Loucy (cell line): ENCODE data around the gene STRN4.

Experiments
- H2AFZ ChIP-seq: fragments of 200-600 bp; sonication (generic); 2 replicates; pipeline ENCODE4 v1.6.0; 2016; ENCODE audit warnings: antibody characterized with exemption, mild to moderate bottlenecking, low read length, moderate library complexity
- H3F3A ChIP-seq: fragments of 200-600 bp; 2 replicates; pipeline ENCODE4 v1.6.0; 2016; ENCODE audit warnings: antibody characterized with exemption, low read depth, mild to moderate bottlenecking
- H3K27me3 ChIP-seq: fragments of 200-600 bp; sonication (generic); 2 replicates; pipeline ENCODE4 v1.6.1; 2014; ENCODE audit warnings: low read length, mild to moderate bottlenecking; ENCODE audit not compliant: insufficient read depth, poor library complexity, severe bottlenecking
- H3K36me3 ChIP-seq: fragments of 200-600 bp; sonication (generic); 2 replicates; pipeline ENCODE4 v1.6.1; 2016; ENCODE audit warnings: low read length; ENCODE audit not compliant: insufficient read depth
- H3K4me1 ChIP-seq: fragments of 200-600 bp; sonication (generic); 2 replicates; pipeline ENCODE4 v1.5.1; 2014; ENCODE audit warnings: low read length, mild to moderate bottlenecking; ENCODE audit not compliant: insufficient read depth, poor library complexity, severe bottlenecking
- H3K4me2 ChIP-seq: fragments of 200-600 bp; sonication (generic); 2 replicates; pipeline ENCODE4 v1.6.0; 2014; ENCODE audit warnings: antibody characterized with exemption, low read length, low read depth, mild to moderate bottlenecking; ENCODE audit not compliant: poor library complexity, severe bottlenecking
- H3K4me3 ChIP-seq: fragments of 200-600 bp; sonication (generic); 2 replicates; pipeline ENCODE4 v1.5.1; 2014; ENCODE audit warnings: low read length, mild to moderate bottlenecking, mixed read lengths; ENCODE audit not compliant: poor library complexity, severe bottlenecking
- H3K79me2 ChIP-seq: fragments of 200-600 bp; sonication (generic); 2 replicates; pipeline ENCODE4 v1.6.1; 2014; ENCODE audit warnings: low read length; ENCODE audit not compliant: insufficient read depth
- H3K9ac ChIP-seq: fragments of 200-600 bp; sonication (generic); 2 replicates; pipeline ENCODE4 v1.6.0; 2014; ENCODE audit warnings: mild to moderate bottlenecking, low read depth, low read length, moderate library complexity; ENCODE audit not compliant: poor library complexity, severe bottlenecking
- H3K9me2 ChIP-seq: fragments of 200-600 bp; sonication (generic); replicated peaks from 2 replicates; pipeline ENCODE4 v1.6.1; 2016; ENCODE audit warnings: low read depth, low read length, mixed read lengths
- H3K9me3 ChIP-seq: fragments of 200-600 bp; sonication (generic); 2 replicates; pipeline ENCODE4 v1.6.1; 2014; ENCODE audit warnings: mild to moderate bottlenecking, antibody characterized with exemption, low read length, low read depth; ENCODE audit not compliant: insufficient read depth
- H4K20me1 ChIP-seq: fragments of 200-600 bp; sonication (generic); 2 replicates; pipeline ENCODE4 v1.6.0; 2014; ENCODE audit warnings: antibody characterized with exemption, low read length, mild to moderate bottlenecking; ENCODE audit not compliant: insufficient read depth, poor library complexity, severe bottlenecking
- EZH2phosphoT487 ChIP-seq: fragments of 200-600 bp; IDR thresholded peaks from 2 replicates; pipeline ENCODE4 v1.6.1; 2018; ENCODE audit warnings: antibody characterized with exemption, mild to moderate bottlenecking, moderate library complexity, borderline replicate concordance
- TF ChIP-seq, protein P1 (sequence below): fragments of 200-600 bp; sonication (generic); conservative IDR thresholded peaks from 2 replicates; pipeline ENCODE4 v1.5.1; 2014; ENCODE audit warnings: mild to moderate bottlenecking, antibody characterized with exemption, low read length

STRN4 gene

DNA sequence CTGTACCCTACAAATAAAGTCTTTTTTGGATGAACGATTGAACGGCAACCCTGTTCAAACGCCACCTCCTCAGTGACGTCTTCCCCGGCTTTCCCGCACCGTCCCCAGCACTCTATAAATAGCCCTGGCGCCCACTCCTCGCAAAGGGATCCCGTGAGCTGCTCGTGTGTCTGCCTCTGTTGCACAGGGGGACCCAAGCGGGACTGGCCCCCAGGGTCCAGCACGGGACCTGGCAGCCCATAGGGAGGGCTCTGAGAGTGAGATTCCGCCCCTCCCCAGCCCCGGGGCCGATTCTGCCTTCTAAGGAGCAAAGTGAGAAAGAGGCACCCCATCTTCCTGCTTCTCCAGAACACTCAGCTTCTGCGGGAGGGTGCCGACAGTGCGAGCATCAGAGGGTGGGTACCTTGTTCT is 8.5 kb downstream of the STRN4 start:
- Histone ChIP-seq H3K79me2 (peaks cover 72% of the 10 kb centered on the region), H3K36me3 (peaks cover 62% of the 10 kb centered on the region; the same call in 1 of the 2 replicates), H3K9me3 (no peaks in the 10 kb centered on the region), H2AFZ (no peak overlapping the region), H3F3A (no peaks in the 10 kb centered on the region), H3K9me2 (no peaks in the 10 kb centered on the region), H3K4me3 (no peak overlapping the region), H3K9ac (no peak overlapping the region), H3K4me2 (no peak overlapping the region), H3K27me3 (no peaks in the 10 kb centered on the region), H4K20me1 (peaks cover 55% of the 10 kb centered on the region), H3K4me1 (peaks cover 18% of the 10 kb centered on the region)
- TF ChIP-seq, protein P1, sequence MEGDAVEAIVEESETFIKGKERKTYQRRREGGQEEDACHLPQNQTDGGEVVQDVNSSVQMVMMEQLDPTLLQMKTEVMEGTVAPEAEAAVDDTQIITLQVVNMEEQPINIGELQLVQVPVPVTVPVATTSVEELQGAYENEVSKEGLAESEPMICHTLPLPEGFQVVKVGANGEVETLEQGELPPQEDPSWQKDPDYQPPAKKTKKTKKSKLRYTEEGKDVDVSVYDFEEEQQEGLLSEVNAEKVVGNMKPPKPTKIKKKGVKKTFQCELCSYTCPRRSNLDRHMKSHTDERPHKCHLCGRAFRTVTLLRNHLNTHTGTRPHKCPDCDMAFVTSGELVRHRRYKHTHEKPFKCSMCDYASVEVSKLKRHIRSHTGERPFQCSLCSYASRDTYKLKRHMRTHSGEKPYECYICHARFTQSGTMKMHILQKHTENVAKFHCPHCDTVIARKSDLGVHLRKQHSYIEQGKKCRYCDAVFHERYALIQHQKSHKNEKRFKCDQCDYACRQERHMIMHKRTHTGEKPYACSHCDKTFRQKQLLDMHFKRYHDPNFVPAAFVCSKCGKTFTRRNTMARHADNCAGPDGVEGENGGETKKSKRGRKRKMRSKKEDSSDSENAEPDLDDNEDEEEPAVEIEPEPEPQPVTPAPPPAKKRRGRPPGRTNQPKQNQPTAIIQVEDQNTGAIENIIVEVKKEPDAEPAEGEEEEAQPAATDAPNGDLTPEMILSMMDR, result no peak
- TF ChIP-seq EZH2phosphoT487, result no peak

DNA sequence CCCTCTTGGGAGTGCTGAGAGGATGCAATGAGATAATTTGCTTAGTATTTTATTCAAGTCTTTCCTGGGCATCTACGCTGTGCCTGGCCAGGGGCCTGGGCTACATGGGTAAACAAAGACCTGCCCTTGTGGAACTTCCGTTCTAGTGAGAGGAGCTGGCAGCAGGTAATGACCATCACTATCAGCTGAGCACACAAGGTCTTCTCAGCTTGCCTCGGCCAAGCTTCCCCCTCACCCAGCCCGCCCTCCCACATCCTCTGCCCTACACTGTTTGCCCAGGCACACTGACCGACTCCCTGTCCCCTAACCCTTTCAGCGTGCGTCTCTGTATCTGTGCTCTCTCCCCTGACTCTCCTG is 9.0 kb downstream of the STRN4 start:
- peaks cover 67% of the 10 kb centered on the region; the same call in 1 of the 2 replicates for H3K36me3 ChIP-seq
- H3K79me2 ChIP-seq, result peaks cover 68% of the 10 kb centered on the region
- H4K20me1 ChIP-seq, result peaks cover 51% of the 10 kb centered on the region

DNA sequence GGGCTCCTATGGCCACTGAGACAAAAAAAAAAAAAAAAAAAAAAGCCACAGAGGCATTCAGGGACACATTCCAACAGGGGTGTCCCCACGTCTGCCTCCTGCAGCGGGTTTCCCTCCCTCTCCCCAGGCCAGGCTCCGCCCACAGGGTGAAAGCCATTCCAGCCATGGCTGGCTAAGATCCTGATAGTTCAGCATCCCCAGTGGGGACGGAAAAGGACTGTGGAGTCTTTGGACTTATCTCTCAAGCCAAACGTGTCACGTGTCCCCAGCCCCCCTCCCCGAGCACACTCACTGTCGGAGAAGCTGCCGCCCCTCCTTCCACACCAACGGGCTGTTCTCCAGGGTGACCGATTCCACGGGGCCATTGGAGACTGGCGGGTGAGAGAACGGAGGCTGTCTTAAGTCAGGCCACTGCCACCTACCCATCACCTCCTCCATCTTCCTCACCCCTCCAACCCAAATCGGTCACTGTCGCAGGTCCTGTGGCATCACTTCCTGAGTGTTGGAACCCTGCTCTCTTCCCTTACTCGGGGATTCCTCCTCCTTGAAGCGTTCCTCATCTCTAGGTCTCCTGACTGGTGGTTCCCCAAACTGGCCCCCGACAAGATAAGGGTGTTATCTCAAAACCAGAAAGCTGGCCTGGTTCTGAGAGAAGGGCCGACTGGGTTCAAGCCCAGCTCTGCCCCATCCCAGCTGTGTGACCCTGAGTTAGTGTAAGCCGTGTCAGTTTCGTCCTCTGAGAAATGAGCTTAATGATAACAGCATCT is 9.5 kb downstream of the STRN4 start:
- Histone ChIP-seq H3K27me3 (no peaks in the 10 kb centered on the region), H3F3A (no peaks in the 10 kb centered on the region), H3K4me2 (no peak overlapping the region), H3K4me1 (peaks cover 12% of the 10 kb centered on the region), H3K79me2 (peaks cover 62% of the 10 kb centered on the region), H3K36me3 (peaks cover 72% of the 10 kb centered on the region; the same call in 1 of the 2 replicates), H3K9me3 (no peaks in the 10 kb centered on the region), H3K4me3 (no peak overlapping the region), H2AFZ (no peak overlapping the region), H3K9me2 (no peaks in the 10 kb centered on the region), H4K20me1 (peaks cover 46% of the 10 kb centered on the region), H3K9ac (no peak overlapping the region)
- TF ChIP-seq, protein P1, result no peak
- TF ChIP-seq EZH2phosphoT487, result no peak

More for the DNA sequence above, 9.0 kb downstream of the STRN4 start:
- H3F3A ChIP-seq, result no peaks in the 10 kb centered on the region
- TF ChIP-seq, protein P1, result no peak
- TF ChIP-seq EZH2phosphoT487, result no peak
- no peaks in the 10 kb centered on the region for H3K9me2 ChIP-seq
- H3K4me3 ChIP-seq, result no peak overlapping the region
- peaks cover 18% of the 10 kb centered on the region for H3K4me1 ChIP-seq
- no peak overlapping the region for H3K4me2 ChIP-seq
- H2AFZ ChIP-seq, result no peak overlapping the region
- no peak overlapping the region for H3K9ac ChIP-seq
- no peaks in the 10 kb centered on the region for H3K27me3 ChIP-seq
- H3K9me3 ChIP-seq, result no peaks in the 10 kb centered on the region
